Esophagus squamous epithelium (tissue), 5 donors: ENCODE measurements around the gene POLE4. TPM values are rescaled to one million over a fixed set of nuclear protein-coding genes. Genes with fewer than 3 reads are reported as not detected.

ENCODE experiments used
- DNase-seq: peaks from one replicate; lab custom pipeline; 2025; lab: John Stamatoyannopoulos, UW
- H3K27ac ChIP-seq, 4 donors: fragments of 200-600 bp; sonication (generic); one replicate each; pipeline ENCODE4 v1.5.1; 2016 to 2019; ENCODE audit warnings: mild to moderate bottlenecking in 1 of 4
- H3K27me3 ChIP-seq, 4 donors: fragments of 200-600 bp; sonication (generic); 1 replicate in 3 of 4; 2 replicates in 1 of 4; pipeline versions ENCODE4 v1.5.1 to v1.6.0; 2017 to 2021; ENCODE audit warnings: antibody characterized with exemption in 1 of 4
- H3K36me3 ChIP-seq, 3 donors: fragments of 200-600 bp; sonication (generic); one replicate each; pipeline ENCODE4 v1.5.1; 2016 to 2019
- H3K4me1 ChIP-seq, 3 donors: fragments of 200-600 bp; sonication (generic); one replicate each; pipeline ENCODE4 v1.5.1; 2017 to 2019
- H3K4me3 ChIP-seq, 4 donors: fragments of 200-600 bp; sonication (generic); 1 replicate in 3 of 4; 2 replicates in 1 of 4; pipeline ENCODE4 v1.5.1; 2016 to 2019; ENCODE audit warnings: mild to moderate bottlenecking in 2 of 4, moderate library complexity in 1 of 4
- H3K9me3 ChIP-seq, 3 donors: fragments of 200-600 bp; sonication (generic); one replicate each; pipeline ENCODE4 v1.5.1; 2016 to 2019
- CTCF ChIP-seq, 6 experiments: fragments of 450-650 bp in 4 of 6; fragments of 200-600 bp in 2 of 6; sonication (generic) in 2 of 6; IDR thresholded peaks; one replicate each; pipeline ENCODE4 v1.5.1; 2016 to 2019; ENCODE audit warnings: antibody characterized with exemption in 6 of 6, mild to moderate bottlenecking in 4 of 6, moderate library complexity in 4 of 6
- POLR2A ChIP-seq, 4 donors: fragments of 450-650 bp; IDR thresholded peaks; one replicate each; pipeline ENCODE4 v1.6.1; 2017; ENCODE audit warnings: antibody characterized with exemption in 4 of 4, mild to moderate bottlenecking in 4 of 4, moderate library complexity in 3 of 4
- WGBS, 2 donors: methylation state at CpG; one replicate each; pipeline ENCODE4 v1.1.5; 2018; 5-methylcytosine and 5-hydroxymethylcytosine counted together
- intact Hi-C: fragments of 100-400 bp; cut with DNase I; formaldehyde crosslinking; loops from one replicate; pipeline ENCODE4 v1.15.0; 2022
- total RNA-seq, 4 donors: library from RNA; depleted of rRNA; stranded (reverse); fragments of >200 nt; gene quantifications; one replicate each; pipeline ENCODE4 v1.1.0, GENCODE V29; 2016
- donor health status: DM: yes; HTN: yes; CAD: no.

Gene POLE4
- total RNA-seq, 4 donors from 2014 or later: 14.3 to 30.8 (median 20.3) TPM

- intact Hi-C loops: no loop called here
- H3K36me3 ChIP-seq: no peaks in the 10 kb centered on the region
- no peak for TF ChIP-seq CTCF (IDR thresholded peaks at IDR 0.05)
- no peaks in the 10 kb centered on the region for H3K27me3 ChIP-seq
- DNase-seq: no peak
- H3K27ac ChIP-seq: no peak overlapping the region
- 79 to 92% methylated on average over 7 of the region's 7 CpGs for WGBS, 2 donors
- H3K9me3 ChIP-seq: no peaks in the 10 kb centered on the region
- no peak overlapping the region for H3K4me3 ChIP-seq
- no peaks in the 10 kb centered on the region for H3K4me1 ChIP-seq
Observed at GRCh38 chr2:74939919-74940812, 18.3 kb upstream of the POLE4 start.

GRCh38 chr2:74941284-74941683 is 17.2 kb upstream of the POLE4 start:
- H3K4me3 ChIP-seq: no peak overlapping the region
- intact Hi-C loops: no loop called here
- H3K36me3 ChIP-seq: no peaks in the 10 kb centered on the region
- 83 to 86% methylated on average over 3 of the region's 3 CpGs for WGBS, 2 donors
- no peak for DNase-seq
- no peaks in the 10 kb centered on the region for H3K4me1 ChIP-seq
- H3K9me3 ChIP-seq: no peaks in the 10 kb centered on the region
- H3K27ac ChIP-seq: no peak overlapping the region
- no peaks in the 10 kb centered on the region for H3K27me3 ChIP-seq
- no peak for TF ChIP-seq CTCF (IDR thresholded peaks at IDR 0.05)
- no peak for TF ChIP-seq POLR2A (IDR thresholded peaks at IDR 0.05)

GRCh38 chr2:74942263-74942662 is 16.2 kb upstream of the POLE4 start:
- Histone ChIP-seq H3K27ac (no peak overlapping the region), H3K36me3 (no peaks in the 10 kb centered on the region), H3K9me3 (no peaks in the 10 kb centered on the region), H3K4me1 (no peaks in the 10 kb centered on the region), H3K27me3 (no peaks in the 10 kb centered on the region), H3K4me3 (no peak overlapping the region)
- DNase-seq: no peak
- TF ChIP-seq POLR2A (IDR thresholded peaks at IDR 0.05) (no peak), CTCF (IDR thresholded peaks at IDR 0.05) (no peak)
- intact Hi-C loops: no loop called here
- 65 to 79% methylated on average over 5 of the region's 5 CpGs for WGBS, 2 donors

- intact Hi-C loops: no loop called here
- WGBS, 2 donors: 78 to 90% methylated on average over 4 of the region's 4 CpGs
- no peaks in the 10 kb centered on the region for H3K9me3 ChIP-seq
- no peak for DNase-seq
- H3K4me3 ChIP-seq: no peak overlapping the region
- H3K36me3 ChIP-seq: no peaks in the 10 kb centered on the region
- no peaks in the 10 kb centered on the region for H3K27me3 ChIP-seq
- no peak for TF ChIP-seq POLR2A (IDR thresholded peaks at IDR 0.05)
- TF ChIP-seq CTCF (IDR thresholded peaks at IDR 0.05): no peak
- H3K27ac ChIP-seq: no peak overlapping the region
- H3K4me1 ChIP-seq: no peaks in the 10 kb centered on the region
Observed at GRCh38 chr2:74944987-74945787, 13.3 kb upstream of the POLE4 start.

- H3K9me3 ChIP-seq: no peaks in the 10 kb centered on the region
- WGBS, 2 donors: 52 to 71% methylated on average over 1 of the region's 1 CpG
- intact Hi-C loops: no loop called here
Observed at GRCh38 chr2:74945788-74946331, 12.6 kb upstream of the POLE4 start.

More at GRCh38 chr2:74945788-74946331, 12.6 kb upstream of the POLE4 start:
- no peak for TF ChIP-seq CTCF (IDR thresholded peaks at IDR 0.05)
- no peak for TF ChIP-seq POLR2A (IDR thresholded peaks at IDR 0.05)
- H3K27me3 ChIP-seq: no peaks in the 10 kb centered on the region
- no peak overlapping the region for H3K4me3 ChIP-seq
- no peaks in the 10 kb centered on the region for H3K4me1 ChIP-seq
- DNase-seq: no peak
- H3K27ac ChIP-seq: no peak overlapping the region
- H3K36me3 ChIP-seq: no peaks in the 10 kb centered on the region
